ENCODE data around the gene ZNF547.

GRCh38 chr19:57321116-57321515 lies 42.2 kb upstream of the ZNF547 start:
- TF ChIP-seq CTCF (IDR thresholded peaks at IDR 0.05) (no peak), POLR2A (IDR thresholded peaks at IDR 0.05) (no peak)

Measured in thyroid gland (tissue), 4 donors.